B cell (primary cell): ENCODE measurements around the gene LINC00305. TPM values are rescaled to one million over a fixed set of nuclear protein-coding genes. Genes with fewer than 3 reads are reported as not detected.

ENCODE experiments used
- ATAC-seq: fragments of 200-7000 bp; cut with Tn5 transposase; one replicate; pipeline ENCODE4 v1.10.0; 2021; ENCODE audit warnings: low read depth, mild to moderate bottlenecking, moderate number of reproducible peaks, moderate library complexity
- CTCF ChIA-PET: fragments of 350-600 bp; sonication (Branson Sonifier 250); formaldehyde crosslinking; loops from one replicate; lab custom pipeline; 2021; ENCODE audit warnings: antibody characterized with exemption, inconsistent platforms; lab: Charles Lee
- POLR2A ChIA-PET: fragments of 350-600 bp; sonication (Branson Sonifier 250); formaldehyde crosslinking; loops from one replicate; lab custom pipeline; 2021; ENCODE audit warnings: antibody characterized with exemption; lab: Charles Lee
- DNase-seq: peaks from one replicate; pipeline ENCODE4 v3.0.0; 2013
- H2AFZ ChIP-seq: 2 replicates; pipeline ENCODE4 v1.6.1; 2012; ENCODE audit warnings: mild to moderate bottlenecking, low read depth, low read length; ENCODE audit not compliant: insufficient read depth, poor library complexity, severe bottlenecking
- H3K27ac ChIP-seq, 2 donors: 1 replicate in 1 of 2; 2 replicates in 1 of 2; pipeline ENCODE4 v1.5.1; 2012 to 2013; ENCODE audit warnings: low read length in 2 of 2, mild to moderate bottlenecking in 2 of 2, moderate library complexity in 1 of 2
- H3K27me3 ChIP-seq, 4 experiments: fragments of 200-600 bp in 1 of 4; sonication (generic) in 1 of 4; replicated peaks in 1 of 4; 1 replicate in 2 of 4; 2 replicates in 2 of 4; pipeline versions ENCODE4 v1.6.1 to v1.7.0; 2013 to 2016; ENCODE audit warnings: low read length in 3 of 4, mild to moderate bottlenecking in 2 of 4, mixed read lengths in 1 of 4, moderate library complexity in 1 of 4; ENCODE audit not compliant: insufficient read depth in 4 of 4, control insufficient read depth in 3 of 4; ENCODE audit errors: control extremely low read depth in 1 of 4
- H3K36me3 ChIP-seq, 2 experiments: replicated peaks in 1 of 2; 1 replicate in 1 of 2; 2 replicates in 1 of 2; pipeline versions ENCODE4 v1.6.1 to v1.7.1; 2013; ENCODE audit warnings: low read length in 1 of 2; ENCODE audit not compliant: insufficient read depth in 2 of 2, control insufficient read depth in 1 of 2; ENCODE audit errors: control extremely low read depth in 1 of 2, extremely low read depth in 1 of 2
- H3K4me1 ChIP-seq, 2 donors: fragments of 200-600 bp in 1 of 2; sonication (generic) in 1 of 2; 1 replicate in 1 of 2; 2 replicates in 1 of 2; pipeline versions ENCODE4 v1.5.1 to v1.6.1; 2013 to 2017; ENCODE audit warnings: low read length in 2 of 2; ENCODE audit not compliant: control insufficient read depth in 2 of 2, insufficient read depth in 2 of 2
- H3K4me2 ChIP-seq: replicated peaks from 2 replicates; pipeline ENCODE3; 2012; ENCODE audit warnings: mild to moderate bottlenecking, low read depth, low read length; ENCODE audit not compliant: poor library complexity, severe bottlenecking
- H3K4me3 ChIP-seq, 5 experiments: fragments of 200-600 bp in 1 of 5; sonication (generic) in 1 of 5; 1 replicate in 3 of 5; 2 replicates in 2 of 5; pipeline versions ENCODE4 v1.5.1 to v1.7.0; 2011 to 2016; ENCODE audit warnings: low read length in 4 of 5, mild to moderate bottlenecking in 4 of 5, low read depth in 2 of 5, control low read depth in 1 of 5, moderate library complexity in 1 of 5; ENCODE audit not compliant: insufficient read depth in 1 of 5; ENCODE audit errors: control extremely low read depth in 1 of 5, extremely low read depth in 1 of 5
- H3K79me2 ChIP-seq: fragments of 200-600 bp; sonication (generic); one replicate; pipeline ENCODE4 v1.6.0; 2016; ENCODE audit warnings: low read length; ENCODE audit not compliant: control insufficient read depth, insufficient read depth
- H3K9ac ChIP-seq: fragments of 200-600 bp; sonication (generic); 2 replicates; pipeline ENCODE4 v1.6.1; 2017; ENCODE audit warnings: mild to moderate bottlenecking, low read length, moderate library complexity
- H3K9me3 ChIP-seq, 3 donors: one replicate each; pipeline versions ENCODE4 v1.6.1 to v1.7.1; 2013; ENCODE audit warnings: low read length in 2 of 3; ENCODE audit not compliant: control insufficient read depth in 2 of 3, insufficient read depth in 1 of 3; ENCODE audit errors: control extremely low read depth in 1 of 3
- H4K20me1 ChIP-seq: 2 replicates; pipeline ENCODE4 v1.6.0; 2012; ENCODE audit warnings: mild to moderate bottlenecking, low read length; ENCODE audit not compliant: insufficient read depth, control insufficient read depth, poor library complexity, severe bottlenecking
- H3K27ac Mint-ChIP-seq: one replicate; pipeline ENCODE4 v1.8.0; 2021; ENCODE audit warnings: mixed read lengths
- H3K27me3 Mint-ChIP-seq: one replicate; pipeline ENCODE4 v1.8.0; 2021; ENCODE audit warnings: mixed read lengths
- H3K4me1 Mint-ChIP-seq: one replicate; pipeline ENCODE4 v1.8.0; 2021; ENCODE audit warnings: mixed read lengths
- H3K4me3 Mint-ChIP-seq: one replicate; pipeline ENCODE4 v1.8.0; 2021; ENCODE audit warnings: mixed read lengths
- H3K9me3 Mint-ChIP-seq: one replicate; pipeline ENCODE4 v1.8.0; 2022; ENCODE audit warnings: mixed read lengths; ENCODE audit not compliant: insufficient read depth
- EZH2 ChIP-seq: IDR thresholded peaks from 2 replicates; pipeline ENCODE4 v1.6.1; 2012; ENCODE audit warnings: borderline replicate concordance, low read depth, mild to moderate bottlenecking, moderate library complexity, low read length; ENCODE audit not compliant: insufficient read depth, poor library complexity, severe bottlenecking
- WGBS: methylation state at CpG from one replicate; pipeline ENCODE4 v1.1.5; 2013; ENCODE audit warnings: missing lambda C conversion rate; ENCODE audit not compliant: insufficient coverage; 5-methylcytosine and 5-hydroxymethylcytosine counted together
- intact Hi-C: fragments of 100-400 bp; cut with micrococcal nuclease; formaldehyde crosslinking; loops from one replicate; pipeline ENCODE4 v1.10.0; 2022
- polyA plus RNA-seq: library from polyadenylated mRNA; depleted of rRNA; stranded (reverse); fragments of >200 nt; gene quantifications from 2 replicates; pipeline ENCODE4 v1.2.3, GENCODE V29; 2012
- total RNA-seq, 2 donors: library from RNA; stranded (reverse); fragments of 120-200 nt in 1 of 2; gene quantifications; 1 replicate in 1 of 2; 2 replicates in 1 of 2; pipeline versions ENCODE4 v1.2.3 to v1.2.4, GENCODE V29; 2013 to 2022
- TF ChIP-seq, protein P1 (sequence below): fragments of 200-600 bp; IDR thresholded peaks from one replicate; pipeline ENCODE4 v1.8.0; 2022; ENCODE audit warnings: antibody characterized with exemption, mild to moderate bottlenecking

Gene LINC00305
- total and polyA plus RNA-seq, 2 donors (not counting 1 experiment from before 2014, with no cell fraction given), result not detected

DNA sequence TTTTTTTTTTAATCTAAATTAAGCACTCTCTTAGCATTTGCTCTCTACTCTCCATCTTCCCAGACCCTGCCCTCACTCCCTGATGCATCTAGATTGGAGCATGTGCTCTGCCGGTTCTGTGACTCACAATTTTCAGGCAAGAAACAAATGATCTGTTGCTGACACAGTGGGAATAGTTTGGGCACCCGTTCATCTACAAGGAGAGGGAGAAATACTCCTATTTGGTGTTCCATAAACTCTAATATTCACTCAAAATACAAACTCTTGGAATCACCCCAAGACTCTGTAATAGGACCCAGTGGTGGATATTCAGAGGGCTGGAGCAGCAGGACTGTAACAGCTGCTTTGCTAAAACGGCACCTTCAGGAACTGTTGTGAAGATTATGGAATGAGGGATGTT, 37.1 kb upstream of the LINC00305 start:
- no peaks in the 10 kb centered on the region for H3K36me3 ChIP-seq
- intact Hi-C loops, result no loop called here
- H3K27ac Mint-ChIP-seq, result no peak overlapping the region
- no peaks in the 10 kb centered on the region for H3K9me3 ChIP-seq
- no peak overlapping the region for H3K4me2 ChIP-seq
- TF ChIP-seq, protein P1, sequence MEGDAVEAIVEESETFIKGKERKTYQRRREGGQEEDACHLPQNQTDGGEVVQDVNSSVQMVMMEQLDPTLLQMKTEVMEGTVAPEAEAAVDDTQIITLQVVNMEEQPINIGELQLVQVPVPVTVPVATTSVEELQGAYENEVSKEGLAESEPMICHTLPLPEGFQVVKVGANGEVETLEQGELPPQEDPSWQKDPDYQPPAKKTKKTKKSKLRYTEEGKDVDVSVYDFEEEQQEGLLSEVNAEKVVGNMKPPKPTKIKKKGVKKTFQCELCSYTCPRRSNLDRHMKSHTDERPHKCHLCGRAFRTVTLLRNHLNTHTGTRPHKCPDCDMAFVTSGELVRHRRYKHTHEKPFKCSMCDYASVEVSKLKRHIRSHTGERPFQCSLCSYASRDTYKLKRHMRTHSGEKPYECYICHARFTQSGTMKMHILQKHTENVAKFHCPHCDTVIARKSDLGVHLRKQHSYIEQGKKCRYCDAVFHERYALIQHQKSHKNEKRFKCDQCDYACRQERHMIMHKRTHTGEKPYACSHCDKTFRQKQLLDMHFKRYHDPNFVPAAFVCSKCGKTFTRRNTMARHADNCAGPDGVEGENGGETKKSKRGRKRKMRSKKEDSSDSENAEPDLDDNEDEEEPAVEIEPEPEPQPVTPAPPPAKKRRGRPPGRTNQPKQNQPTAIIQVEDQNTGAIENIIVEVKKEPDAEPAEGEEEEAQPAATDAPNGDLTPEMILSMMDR, result no peak
- TF ChIP-seq EZH2, result no peak
- no peaks in the 10 kb centered on the region for H3K27me3 ChIP-seq
- H2AFZ ChIP-seq, result no peak overlapping the region
- DNase-seq (no peak), ATAC-seq (no peak)
- no peak overlapping the region for H3K27ac ChIP-seq
- no peak overlapping the region for H3K4me3 ChIP-seq
- H3K4me1 ChIP-seq, result no peaks in the 10 kb centered on the region
- no peaks in the 10 kb centered on the region for H3K9me3 Mint-ChIP-seq
- H3K9ac ChIP-seq, result no peak overlapping the region
- no peaks in the 10 kb centered on the region for H3K4me1 Mint-ChIP-seq
- no peaks in the 10 kb centered on the region for H3K79me2 ChIP-seq
- no peaks in the 10 kb centered on the region for H4K20me1 ChIP-seq
- H3K27me3 Mint-ChIP-seq, result peaks cover 5% of the 10 kb centered on the region
- POLR2A ChIA-PET, result no interaction called here
- CTCF ChIA-PET, result no interaction called here
- 100% methylated on average over 1 of the region's 3 CpGs for WGBS
- no peak overlapping the region for H3K4me3 Mint-ChIP-seq

- no peak overlapping the region for H2AFZ ChIP-seq
- H3K79me2 ChIP-seq, result no peaks in the 10 kb centered on the region
- WGBS, result 83% methylated on average over 1 of the region's 3 CpGs
- TF ChIP-seq, protein P1, result no peak
- TF ChIP-seq EZH2, result no peak
- H3K4me3 ChIP-seq, result no peak overlapping the region
- Mint-ChIP-seq H3K27ac (no peak overlapping the region), H3K9me3 (no peaks in the 10 kb centered on the region), H3K27me3 (peaks cover 5% of the 10 kb centered on the region), H3K4me3 (no peak overlapping the region), H3K4me1 (no peaks in the 10 kb centered on the region)
- no peaks in the 10 kb centered on the region for H3K4me1 ChIP-seq
- no peak overlapping the region for H3K4me2 ChIP-seq
- no peak overlapping the region for H3K9ac ChIP-seq
- DNase-seq (no peak), ATAC-seq (no peak)
- CTCF ChIA-PET, result no interaction called here
- POLR2A ChIA-PET, result no interaction called here
- H3K27me3 ChIP-seq, result no peaks in the 10 kb centered on the region
- H3K27ac ChIP-seq, result no peak overlapping the region
- H3K9me3 ChIP-seq, result no peaks in the 10 kb centered on the region
- intact Hi-C loops, result no loop called here
- no peaks in the 10 kb centered on the region for H4K20me1 ChIP-seq
- H3K36me3 ChIP-seq, result no peaks in the 10 kb centered on the region
Observed at GRCh38 chr18:64183665-64184064, 34.8 kb upstream of the LINC00305 start.
